Parathyroid adenoma (tissue), 2 donors: ENCODE results near the gene ZNF263.

Source experiments
- H2AFZ ChIP-seq: fragments of 300-600 bp; sonication (generic); one replicate; pipeline ENCODE4 v1.7.0; 2017; ENCODE audit warnings: antibody characterized with exemption, mild to moderate bottlenecking
- H3K27ac ChIP-seq: fragments of 300-600 bp; sonication (generic); one replicate; pipeline ENCODE4 v1.7.0; 2017
- H3K27me3 ChIP-seq: fragments of 300-600 bp; sonication (generic); one replicate; pipeline ENCODE4 v1.7.0; 2017; ENCODE audit warnings: low read length; ENCODE audit not compliant: control insufficient read depth, insufficient read depth
- H3K36me3 ChIP-seq: fragments of 300-600 bp; sonication (generic); one replicate; pipeline ENCODE4 v1.7.0; 2017; ENCODE audit warnings: low read length; ENCODE audit not compliant: control insufficient read depth, insufficient read depth
- H3K4me1 ChIP-seq: fragments of 300-600 bp; sonication (generic); one replicate; pipeline ENCODE4 v1.7.0; 2017; ENCODE audit warnings: control low read depth
- H3K4me2 ChIP-seq: fragments of 300-600 bp; sonication (generic); one replicate; pipeline ENCODE4 v1.7.0; 2017; ENCODE audit warnings: low read length
- H3K4me3 ChIP-seq: fragments of 300-600 bp; sonication (generic); one replicate; pipeline ENCODE4 v1.7.0; 2017; ENCODE audit warnings: low read depth, low read length
- H3K79me2 ChIP-seq: fragments of 300-600 bp; sonication (generic); one replicate; pipeline ENCODE4 v1.7.0; 2017; ENCODE audit warnings: control low read depth
- H3K9ac ChIP-seq: fragments of 300-600 bp; sonication (generic); one replicate; pipeline ENCODE4 v1.7.0; 2017; ENCODE audit warnings: mild to moderate bottlenecking
- H3K9me3 ChIP-seq: fragments of 300-600 bp; sonication (generic); one replicate; pipeline ENCODE4 v1.7.0; 2017; ENCODE audit warnings: low read length; ENCODE audit not compliant: control insufficient read depth
- CTCF ChIP-seq: fragments of 300-600 bp; sonication (generic); IDR thresholded peaks from one replicate; pipeline ENCODE4 v1.7.0; 2017; ENCODE audit warnings: antibody characterized with exemption, mild to moderate bottlenecking
- donor health status: primary hyperparathyroidism.

Gene ZNF263

GRCh38 chr16:3283543-3284447 is 504 bp downstream of the ZNF263 start:
- Histone ChIP-seq H3K4me1 (peaks cover 8% of the 10 kb centered on the region), H3K79me2 (peaks cover 31% of the 10 kb centered on the region), H3K9ac (peak overlapping the region; percentile 90), H3K36me3 (no peaks in the 10 kb centered on the region), H3K4me3 (peak overlapping the region; percentile 92), H3K4me2 (peak overlapping the region; percentile 98), H3K9me3 (no peaks in the 10 kb centered on the region), H2AFZ (peak overlapping the region; percentile 97), H3K27ac (peak overlapping the region; percentile 98), H3K27me3 (no peaks in the 10 kb centered on the region)
- TF ChIP-seq CTCF = no peak

- no peaks in the 10 kb centered on the region for H3K9me3 ChIP-seq
- H3K27ac ChIP-seq = no peak overlapping the region
- H3K27me3 ChIP-seq = no peaks in the 10 kb centered on the region
- no peak overlapping the region for H3K9ac ChIP-seq
- H2AFZ ChIP-seq = no peak overlapping the region
- peak overlapping the region; percentile 92 for H3K4me3 ChIP-seq
- H3K79me2 ChIP-seq = peaks cover 45% of the 10 kb centered on the region
- H3K4me1 ChIP-seq = peaks cover 8% of the 10 kb centered on the region
- TF ChIP-seq CTCF = no peak
- peak overlapping the region; percentile 98 for H3K4me2 ChIP-seq
- H3K36me3 ChIP-seq = no peaks in the 10 kb centered on the region
These were observed 1.8 kb downstream of the ZNF263 start for GRCh38 chr16:3285131-3285530.

- H3K4me2 ChIP-seq = no peak overlapping the region
- no peak overlapping the region for H3K4me3 ChIP-seq
- H3K36me3 ChIP-seq = no peaks in the 10 kb centered on the region
- H3K27me3 ChIP-seq = no peaks in the 10 kb centered on the region
- H3K4me1 ChIP-seq = peaks cover 3% of the 10 kb centered on the region
- peaks cover 45% of the 10 kb centered on the region for H3K79me2 ChIP-seq
- H3K9ac ChIP-seq = no peak overlapping the region
- no peak overlapping the region for H3K27ac ChIP-seq
- no peak for TF ChIP-seq CTCF
- H3K9me3 ChIP-seq = no peaks in the 10 kb centered on the region
- H2AFZ ChIP-seq = no peak overlapping the region
These were observed 6.8 kb downstream of the ZNF263 start for GRCh38 chr16:3289998-3290673.

- H3K36me3 ChIP-seq = no peaks in the 10 kb centered on the region
- H3K9me3 ChIP-seq = no peaks in the 10 kb centered on the region
- no peaks in the 10 kb centered on the region for H3K27me3 ChIP-seq
- H3K4me3 ChIP-seq = no peak overlapping the region
- H3K79me2 ChIP-seq = peaks cover 42% of the 10 kb centered on the region
- H3K4me1 ChIP-seq = peaks cover 3% of the 10 kb centered on the region
- H3K9ac ChIP-seq = no peak overlapping the region
- no peak overlapping the region for H2AFZ ChIP-seq
- no peak overlapping the region for H3K27ac ChIP-seq
- TF ChIP-seq CTCF = no peak
- no peak overlapping the region for H3K4me2 ChIP-seq
These were observed 9.3 kb downstream of the ZNF263 start for GRCh38 chr16:3292604-3293003.
